MM.1S (cell line): Measurements from ENCODE around the gene NINJ1.

Source experiments
- EZH2 ChIP-seq: fragments of 300-600 bp; sonication (generic); optimal IDR thresholded peaks from 2 replicates; pipeline ENCODE3; 2017; ENCODE audit warnings: low read depth, mild to moderate bottlenecking, antibody characterized with exemption, low read length, mixed read lengths
- TF ChIP-seq, protein P1 (sequence below): fragments of 300-600 bp; sonication (generic); IDR thresholded peaks from 2 replicates; pipeline ENCODE4 v1.5.1; 2016; ENCODE audit warnings: antibody characterized with exemption, low read length, mixed read lengths

DNA sequence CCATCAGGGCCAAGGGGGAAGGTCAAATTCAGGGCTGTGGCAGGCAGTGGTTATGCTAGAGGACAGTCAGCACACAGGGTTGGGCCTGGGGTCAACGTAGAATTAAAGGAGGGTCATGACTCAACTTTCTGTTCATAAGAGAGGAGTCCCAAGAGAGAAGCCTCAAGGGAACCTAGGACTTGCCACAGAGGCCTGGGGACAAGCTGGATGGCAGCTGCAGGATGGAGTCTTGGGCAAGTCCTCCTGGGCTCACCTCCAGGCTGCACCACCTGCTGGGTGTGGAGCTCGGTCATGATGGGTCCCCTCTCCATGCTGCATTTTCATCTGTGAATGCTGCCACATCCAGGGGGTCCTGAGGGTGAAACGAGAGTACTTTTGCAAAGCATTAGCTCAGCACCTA lies 40.9 kb upstream of the NINJ1 start:
- TF ChIP-seq EZH2, result no peak
- TF ChIP-seq, protein P1, sequence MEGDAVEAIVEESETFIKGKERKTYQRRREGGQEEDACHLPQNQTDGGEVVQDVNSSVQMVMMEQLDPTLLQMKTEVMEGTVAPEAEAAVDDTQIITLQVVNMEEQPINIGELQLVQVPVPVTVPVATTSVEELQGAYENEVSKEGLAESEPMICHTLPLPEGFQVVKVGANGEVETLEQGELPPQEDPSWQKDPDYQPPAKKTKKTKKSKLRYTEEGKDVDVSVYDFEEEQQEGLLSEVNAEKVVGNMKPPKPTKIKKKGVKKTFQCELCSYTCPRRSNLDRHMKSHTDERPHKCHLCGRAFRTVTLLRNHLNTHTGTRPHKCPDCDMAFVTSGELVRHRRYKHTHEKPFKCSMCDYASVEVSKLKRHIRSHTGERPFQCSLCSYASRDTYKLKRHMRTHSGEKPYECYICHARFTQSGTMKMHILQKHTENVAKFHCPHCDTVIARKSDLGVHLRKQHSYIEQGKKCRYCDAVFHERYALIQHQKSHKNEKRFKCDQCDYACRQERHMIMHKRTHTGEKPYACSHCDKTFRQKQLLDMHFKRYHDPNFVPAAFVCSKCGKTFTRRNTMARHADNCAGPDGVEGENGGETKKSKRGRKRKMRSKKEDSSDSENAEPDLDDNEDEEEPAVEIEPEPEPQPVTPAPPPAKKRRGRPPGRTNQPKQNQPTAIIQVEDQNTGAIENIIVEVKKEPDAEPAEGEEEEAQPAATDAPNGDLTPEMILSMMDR, result no peak
